ENCODE measurements around the gene SARS1.

- no peak for TF ChIP-seq MXI1 (IDR thresholded peaks at IDR 0.05; ENCODE audit: low read depth, low read length)
- TF ChIP-seq USF1 (IDR thresholded peaks at IDR 0.05; ENCODE audit: borderline replicate concordance, low read depth), result no peak
- no peak for TF ChIP-seq CTCF (IDR thresholded peaks at IDR 0.05)
- TF ChIP-seq EP300 (IDR thresholded peaks at IDR 0.05; ENCODE audit: borderline replicate concordance in 1 of 2, low read depth in 1 of 2, low read length in 1 of 2), result no peak
- TF ChIP-seq JUND (IDR thresholded peaks at IDR 0.05), result no peak
These were observed 4.8 kb upstream of the SARS1 start for GRCh38 chr1:109208836-109209463.
